ENCODE results near the gene SLC25A4.
"Not testable (repeated sequence)": the region's sequence is repeated elsewhere in the genome, so short reads cannot be mapped to it uniquely, and the experiment has no call there.

The SLC25A4 gene

DNA sequence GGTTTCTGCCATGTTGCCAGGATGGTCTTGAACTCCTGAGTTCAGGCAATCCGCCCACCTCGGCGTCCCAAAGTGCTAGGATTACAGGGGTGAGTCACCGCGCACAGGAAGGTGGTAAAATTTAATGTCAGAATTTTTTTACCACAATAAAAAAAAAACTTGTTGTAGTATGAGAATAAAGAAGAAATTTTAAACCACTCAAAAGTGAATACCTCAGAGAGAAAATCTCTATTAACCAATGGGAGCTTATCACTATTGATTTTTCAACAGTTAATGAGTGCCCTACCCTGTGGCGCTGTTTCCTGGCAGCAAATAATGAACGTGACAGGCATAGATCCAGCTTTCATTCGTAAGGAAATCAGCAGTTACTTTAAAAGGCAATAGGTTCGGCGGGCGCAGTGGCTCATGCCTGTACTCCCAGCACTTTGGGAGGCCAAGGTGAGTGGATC, 32.7 kb upstream of the SLC25A4 start:
- H3K9me3 Mint-ChIP-seq, result no peaks in the 10 kb centered on the region
- ATAC-seq (replicated peaks), result no peak
- DNase-seq, result no peak
- peaks cover 0 to 1% of the 10 kb centered on the region in 2 donors for H3K4me1 Mint-ChIP-seq
- no peak overlapping the region for H3K4me3 Mint-ChIP-seq
- peaks cover 23 to 38% of the 10 kb centered on the region in 2 donors for H3K27me3 Mint-ChIP-seq
- H3K36me3 Mint-ChIP-seq, result no peaks in the 10 kb centered on the region
- no peak overlapping the region for H3K27ac Mint-ChIP-seq

DNA sequence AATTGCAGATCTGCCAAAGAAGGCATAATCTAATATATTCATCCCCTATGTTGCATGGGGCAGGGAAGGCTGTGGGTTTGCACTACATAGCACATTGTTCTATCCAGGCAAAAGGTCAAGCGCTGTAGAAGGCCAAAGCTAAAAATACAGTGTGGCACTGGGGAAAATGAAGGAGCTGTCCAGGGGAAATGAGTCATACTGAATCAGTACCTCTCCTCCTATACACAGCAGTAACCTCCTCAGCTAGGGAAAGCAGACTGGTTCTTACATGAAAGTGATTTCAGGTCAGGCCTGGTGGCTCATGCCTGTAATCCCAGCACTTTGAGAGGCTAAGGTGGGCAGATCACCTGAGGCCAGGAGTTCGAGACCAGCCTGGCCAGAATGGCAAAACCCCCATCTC, 31.0 kb upstream of the SLC25A4 start:
- Mint-ChIP-seq H3K9me3 (no peaks in the 10 kb centered on the region), H3K4me1 (peaks cover 0 to 1% of the 10 kb centered on the region in 2 donors), H3K27me3 (peaks cover 31 to 36% of the 10 kb centered on the region in 2 donors), H3K27ac (no peak overlapping the region), H3K4me3 (no peak overlapping the region), H3K36me3 (no peaks in the 10 kb centered on the region)
- ATAC-seq (replicated peaks) (peak; percentile 59 to 77), DNase-seq (no peak)

DNA sequence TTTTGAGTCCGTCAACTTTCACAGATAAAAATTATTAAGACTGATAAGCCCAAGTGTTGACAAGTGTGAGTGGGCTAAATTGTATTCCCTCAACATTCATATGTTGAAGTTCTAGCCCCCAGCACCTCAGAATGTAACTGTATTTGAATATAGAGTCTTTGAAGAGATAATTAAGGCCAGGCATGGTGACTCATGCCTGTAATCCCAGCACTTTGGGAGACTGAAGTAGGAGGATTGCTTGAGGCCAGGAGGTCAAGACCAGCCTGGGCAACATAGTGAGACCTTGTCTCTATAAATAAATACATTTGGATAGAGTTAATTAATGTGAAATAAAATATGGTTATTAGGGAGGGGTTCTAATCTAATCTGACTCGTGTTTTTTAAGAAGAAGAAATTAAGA, 29.7 kb upstream of the SLC25A4 start:
- Mint-ChIP-seq H3K9me3 (no peaks in the 10 kb centered on the region), H3K4me1 (peaks cover 0 to 1% of the 10 kb centered on the region in 2 donors), H3K36me3 (no peaks in the 10 kb centered on the region), H3K27me3 (peaks cover 24 to 31% of the 10 kb centered on the region in 2 donors), H3K4me3 (no peak overlapping the region), H3K27ac (no peak overlapping the region)
- DNase-seq, result no peak
- no peak for ATAC-seq (replicated peaks)

DNA sequence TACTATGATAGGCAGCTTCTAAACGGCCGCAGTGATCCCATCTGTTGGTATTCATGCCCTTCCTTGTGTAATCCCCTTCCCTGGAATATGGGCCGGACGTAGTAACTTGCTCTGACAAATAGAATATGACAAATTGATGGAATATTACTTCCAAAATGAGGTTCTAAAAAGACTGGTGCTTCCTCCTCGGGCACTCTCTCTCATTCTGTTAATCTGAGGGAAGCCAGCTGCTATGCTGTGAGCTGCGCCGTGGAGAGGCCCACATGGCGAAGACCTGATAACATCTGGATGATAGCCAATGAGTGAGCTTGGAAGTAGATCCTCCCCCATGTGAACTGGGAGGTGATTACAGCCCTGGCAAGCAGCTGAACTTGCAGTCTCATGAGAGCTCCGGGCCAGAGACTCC, 27.2 kb upstream of the SLC25A4 start:
- Mint-ChIP-seq H3K27me3 (peaks cover 21 to 32% of the 10 kb centered on the region in 2 donors), H3K4me1 (peaks cover 0 to 7% of the 10 kb centered on the region in 2 donors), H3K9me3 (no peaks in the 10 kb centered on the region), H3K27ac (no peak overlapping the region), H3K4me3 (no peak overlapping the region), H3K36me3 (no peaks in the 10 kb centered on the region)
- ATAC-seq (replicated peaks), result no peak
- DNase-seq, result no peak

DNA sequence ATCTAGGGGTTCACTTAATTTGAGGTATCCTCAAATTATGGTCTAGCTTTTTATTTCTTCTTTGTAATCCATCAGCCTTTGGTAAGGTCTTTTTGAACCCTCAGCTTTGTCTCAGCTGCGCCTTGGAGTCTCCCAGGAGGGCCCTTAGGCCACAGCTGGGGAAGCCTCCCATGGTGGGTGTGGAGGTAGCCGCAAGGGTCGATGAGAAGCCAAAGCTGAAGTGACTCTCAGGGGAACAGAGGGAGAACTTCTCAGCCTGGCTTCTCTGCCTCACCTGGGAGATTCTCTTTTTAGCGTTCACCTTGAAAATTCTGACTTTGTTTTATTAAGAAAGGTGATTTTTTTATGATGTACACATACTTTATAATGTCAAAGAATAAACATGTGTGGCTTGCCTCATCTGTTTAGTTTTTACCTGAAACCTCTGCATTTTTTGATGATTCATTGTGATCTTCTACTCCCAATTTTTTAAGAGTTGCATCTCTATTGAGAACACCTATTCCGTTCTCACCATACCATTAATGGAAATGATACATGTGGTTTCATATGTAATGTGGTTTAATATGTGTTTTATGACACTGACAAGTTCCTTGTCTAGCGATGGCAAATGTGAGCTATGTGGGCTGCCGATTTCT, 25.6 kb upstream of the SLC25A4 start:
- no peak overlapping the region for H3K27ac Mint-ChIP-seq
- no peak for DNase-seq
- H3K27me3 Mint-ChIP-seq, result peaks cover 31 to 33% of the 10 kb centered on the region in 2 donors
- no peak overlapping the region for H3K4me3 Mint-ChIP-seq
- no peaks in the 10 kb centered on the region for H3K9me3 Mint-ChIP-seq
- peaks cover under 1 to 5% of the 10 kb centered on the region in 2 donors for H3K4me1 Mint-ChIP-seq
- no peak for ATAC-seq (replicated peaks)
- H3K36me3 Mint-ChIP-seq, result no peaks in the 10 kb centered on the region

DNA sequence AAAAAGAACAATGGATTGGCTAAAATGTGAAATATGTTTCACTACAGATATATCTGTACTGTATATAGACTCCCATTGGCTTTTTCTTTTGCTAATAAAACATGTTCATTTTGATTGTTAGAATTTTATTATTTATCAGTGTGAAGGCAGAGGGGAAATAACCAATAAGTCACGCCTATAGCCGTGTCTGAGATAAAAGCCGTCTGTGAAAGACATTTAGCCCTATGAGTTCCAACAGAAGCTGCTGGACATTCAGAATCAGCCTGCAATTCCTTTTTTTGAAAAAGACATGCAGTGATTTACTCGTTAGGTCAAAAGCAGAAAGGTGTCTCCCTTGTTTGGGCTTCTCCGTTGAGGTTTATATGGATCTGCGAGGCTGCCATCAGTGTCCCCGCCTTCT, 24.2 kb upstream of the SLC25A4 start:
- no peak overlapping the region for H3K4me3 Mint-ChIP-seq
- no peaks in the 10 kb centered on the region for H3K36me3 Mint-ChIP-seq
- H3K27me3 Mint-ChIP-seq, result peaks cover 26 to 33% of the 10 kb centered on the region in 2 donors
- H3K4me1 Mint-ChIP-seq, result peaks cover 13 to 14% of the 10 kb centered on the region in 2 donors
- no peak overlapping the region for H3K27ac Mint-ChIP-seq
- DNase-seq, result no peak
- no peaks in the 10 kb centered on the region for H3K9me3 Mint-ChIP-seq
- no peak for ATAC-seq (replicated peaks)

DNA sequence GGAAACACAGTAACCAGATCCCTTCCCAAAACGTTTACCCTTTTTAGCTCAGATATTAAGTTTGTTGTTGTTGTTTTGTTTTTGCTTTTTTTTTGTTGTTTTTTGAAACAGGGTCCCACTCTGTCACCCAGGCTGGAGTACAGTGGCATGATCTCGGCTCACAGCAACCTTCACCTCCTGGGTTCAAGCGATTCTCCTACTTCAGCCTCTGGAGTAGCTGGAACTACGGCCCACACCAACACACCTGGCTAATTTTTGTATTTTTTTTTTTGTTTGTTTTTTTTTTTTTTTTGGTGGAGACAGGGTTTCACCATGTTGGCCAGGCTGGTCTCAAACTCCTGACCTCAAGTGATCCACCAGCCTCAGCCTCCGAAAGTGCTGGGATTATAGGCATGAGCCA, 23.6 kb upstream of the SLC25A4 start:
- ATAC-seq (replicated peaks); H3K27ac Mint-ChIP-seq; H3K9me3 Mint-ChIP-seq; DNase-seq; H3K36me3 Mint-ChIP-seq; H3K4me3 Mint-ChIP-seq: not testable (repeated sequence)
- H3K27me3 Mint-ChIP-seq, result peaks cover 20 to 32% of the 10 kb centered on the region in 2 donors
- peaks cover 13 to 14% of the 10 kb centered on the region in 2 donors for H3K4me1 Mint-ChIP-seq

DNA sequence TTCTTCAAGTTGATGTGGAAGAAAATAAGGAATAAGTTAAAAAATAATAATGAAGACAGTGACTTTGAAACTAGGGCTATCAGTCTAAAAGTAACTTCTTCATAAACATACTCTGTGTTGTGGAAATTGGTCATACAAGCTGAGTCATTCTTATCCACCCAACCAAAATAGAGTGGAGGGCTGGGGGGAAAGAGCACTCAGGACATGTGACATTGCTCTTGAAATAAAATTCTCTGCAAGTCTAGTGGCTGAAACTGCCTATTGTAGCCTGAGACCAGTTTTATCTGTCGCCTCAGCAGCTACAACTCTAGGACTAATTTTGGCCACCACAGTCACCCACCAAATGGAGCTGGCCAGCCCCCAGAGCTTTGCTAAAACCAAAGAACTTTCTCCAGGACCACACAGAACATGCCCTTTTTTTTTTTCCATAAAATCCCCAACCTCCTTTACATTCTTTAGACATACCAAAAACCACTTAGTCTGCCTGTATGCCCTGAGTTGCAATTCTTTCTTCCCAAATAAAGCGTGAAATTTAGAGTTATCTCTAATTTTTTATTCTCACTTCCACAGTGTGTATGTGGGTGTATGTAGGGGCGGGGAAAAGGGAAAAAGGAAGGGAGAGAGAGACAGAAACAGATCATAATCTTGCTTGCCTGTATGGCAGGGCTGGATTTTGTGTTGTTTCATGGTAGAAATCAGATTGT, 23.0 kb upstream of the SLC25A4 start:
- Mint-ChIP-seq H3K27ac (no peak overlapping the region), H3K27me3 (peaks cover 21 to 38% of the 10 kb centered on the region in 2 donors), H3K36me3 (no peaks in the 10 kb centered on the region), H3K9me3 (no peaks in the 10 kb centered on the region), H3K4me1 (peaks cover 13 to 14% of the 10 kb centered on the region in 2 donors), H3K4me3 (no peak overlapping the region)
- no peak for DNase-seq
- no peak for ATAC-seq (replicated peaks)

DNA sequence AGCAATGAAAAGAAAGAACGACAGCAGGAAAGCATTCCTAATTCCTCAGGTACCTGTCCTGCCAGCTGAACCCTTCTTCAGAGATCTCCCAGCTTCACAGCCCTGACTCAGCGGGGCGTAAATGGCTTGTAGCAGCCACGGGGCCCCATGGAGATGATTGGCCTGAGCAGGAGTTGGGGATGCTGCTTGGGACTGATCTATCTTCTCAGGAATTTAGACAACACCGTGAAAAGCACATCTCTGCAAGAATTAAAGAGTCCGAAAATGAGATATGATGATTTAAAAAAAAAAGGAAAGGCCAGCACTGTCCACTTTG, 22.5 kb upstream of the SLC25A4 start:
- DNase-seq (no peak), ATAC-seq (replicated peaks) (no peak)
- Mint-ChIP-seq H3K4me3 (no peak overlapping the region), H3K9me3 (no peaks in the 10 kb centered on the region), H3K27me3 (peaks cover 24 to 39% of the 10 kb centered on the region in 2 donors), H3K27ac (no peak overlapping the region), H3K36me3 (no peaks in the 10 kb centered on the region), H3K4me1 (peaks cover 13 to 14% of the 10 kb centered on the region in 2 donors)

DNA sequence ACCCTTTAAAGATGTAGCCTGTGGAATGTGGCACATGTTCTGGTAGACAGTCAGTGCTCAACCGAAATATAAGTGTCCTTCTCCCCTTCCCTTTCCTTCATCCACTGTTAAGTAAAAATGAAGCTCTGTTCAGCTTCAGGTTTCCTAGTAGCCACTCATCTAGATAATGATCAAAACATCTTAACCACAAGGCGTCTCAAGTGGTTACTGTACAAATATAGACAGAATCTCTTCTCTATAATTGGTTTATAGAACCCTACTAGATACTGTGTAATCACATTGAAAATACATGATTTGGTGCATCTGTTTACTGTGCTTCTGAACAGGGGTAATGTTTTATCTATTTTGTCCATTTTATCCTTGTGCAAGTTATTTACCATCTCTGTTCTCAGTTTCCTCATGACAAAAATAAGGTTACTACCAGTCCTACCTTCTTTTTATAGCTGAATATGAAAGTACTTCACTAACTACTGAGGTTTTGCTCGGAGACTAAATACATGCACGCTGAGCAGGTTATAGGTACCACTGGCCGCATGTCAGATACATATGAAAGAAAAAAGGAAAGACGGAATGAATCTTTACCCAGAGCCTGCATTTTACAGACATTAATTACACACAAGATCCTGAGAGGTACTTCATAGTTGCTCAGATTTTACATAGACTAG, 20.3 kb upstream of the SLC25A4 start:
- Mint-ChIP-seq H3K27me3 (peaks cover 22 to 46% of the 10 kb centered on the region in 2 donors), H3K36me3 (no peaks in the 10 kb centered on the region), H3K4me1 (peaks cover 14 to 21% of the 10 kb centered on the region in 2 donors), H3K4me3 (no peak overlapping the region), H3K9me3 (no peaks in the 10 kb centered on the region), H3K27ac (no peak overlapping the region)
- DNase-seq (no peak), ATAC-seq (replicated peaks) (peak; percentile 31 to 46)

DNA sequence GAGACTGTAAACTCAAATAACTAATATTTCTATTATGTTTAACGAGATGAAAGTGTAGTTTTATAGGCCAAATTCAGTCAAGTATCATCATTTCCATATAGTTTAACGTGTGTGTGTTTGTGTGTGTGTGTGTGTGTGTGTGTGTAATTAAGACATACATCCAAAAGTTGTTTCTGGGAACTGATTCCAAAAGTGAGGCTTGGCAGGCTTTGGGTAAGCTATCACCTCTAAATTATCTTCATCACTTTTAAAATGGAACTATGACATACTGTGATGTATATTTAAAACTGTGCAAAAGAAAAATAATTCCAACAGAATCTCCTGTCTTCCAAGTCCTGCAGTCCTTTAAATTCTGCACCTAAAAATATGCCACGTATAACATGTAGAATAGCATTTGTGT, 19.1 kb upstream of the SLC25A4 start:
- no peak for ATAC-seq (replicated peaks)
- Mint-ChIP-seq H3K27ac (no peak overlapping the region), H3K4me1 (peaks cover 14 to 21% of the 10 kb centered on the region in 2 donors), H3K4me3 (no peak overlapping the region), H3K9me3 (no peaks in the 10 kb centered on the region), H3K27me3 (peaks cover 24 to 49% of the 10 kb centered on the region in 2 donors), H3K36me3 (no peaks in the 10 kb centered on the region)
- no peak for DNase-seq

DNA sequence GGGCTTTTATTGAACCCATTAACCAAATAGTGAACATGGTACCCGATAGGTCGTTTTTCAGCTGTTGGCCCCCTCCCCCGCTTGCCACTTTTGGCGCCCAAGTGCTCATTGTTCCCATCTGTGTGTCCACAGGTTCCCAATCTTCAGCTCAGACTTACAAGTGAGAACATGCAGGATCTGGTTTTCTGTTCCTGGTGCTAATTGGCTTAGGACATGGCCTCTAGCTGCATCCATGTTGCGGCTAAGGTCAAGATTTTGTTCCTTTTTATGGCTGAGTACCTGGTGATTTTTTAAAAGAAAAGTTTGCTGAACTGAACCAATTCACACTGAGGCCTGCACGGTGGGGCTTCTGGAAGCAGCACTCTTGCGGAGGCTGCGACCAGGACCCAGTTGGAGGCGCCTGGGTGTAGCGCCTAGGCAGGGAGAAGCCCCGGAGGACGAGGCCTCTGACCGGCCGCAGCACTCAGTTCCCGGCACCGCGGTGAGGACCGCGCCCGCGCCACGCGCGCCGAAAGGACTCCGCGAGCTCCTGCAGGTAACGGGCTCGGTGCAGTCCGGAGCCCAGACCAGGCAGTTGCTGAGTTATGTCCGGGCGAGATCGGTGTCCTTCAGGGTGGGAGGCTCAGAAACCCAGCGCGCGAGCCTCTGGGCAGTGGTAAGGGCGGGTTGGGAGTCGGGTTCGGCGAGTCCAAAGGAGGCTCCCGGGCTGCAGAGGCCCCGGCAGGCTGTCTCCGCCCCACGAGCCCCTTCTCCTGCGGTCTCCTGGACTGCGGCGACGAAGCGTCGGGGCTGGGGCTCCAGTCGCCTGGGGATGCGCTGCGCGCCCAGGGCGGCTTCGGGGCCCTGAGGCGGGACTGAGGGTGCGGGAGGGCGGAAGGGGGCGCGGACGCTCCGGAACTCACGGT, 15.8 kb upstream of the SLC25A4 start:
- peak; percentile 35 to 40 for ATAC-seq (replicated peaks)
- peak overlapping the region; percentile 73 for H3K27ac Mint-ChIP-seq
- H3K4me1 Mint-ChIP-seq, result peaks cover 11 to 21% of the 10 kb centered on the region in 2 donors
- peak overlapping the region; percentile 78 to 85 for H3K4me3 Mint-ChIP-seq
- peaks cover 26 to 55% of the 10 kb centered on the region in 2 donors for H3K27me3 Mint-ChIP-seq
- no peaks in the 10 kb centered on the region for H3K9me3 Mint-ChIP-seq
- H3K36me3 Mint-ChIP-seq, result no peaks in the 10 kb centered on the region
- no peak for DNase-seq

DNA sequence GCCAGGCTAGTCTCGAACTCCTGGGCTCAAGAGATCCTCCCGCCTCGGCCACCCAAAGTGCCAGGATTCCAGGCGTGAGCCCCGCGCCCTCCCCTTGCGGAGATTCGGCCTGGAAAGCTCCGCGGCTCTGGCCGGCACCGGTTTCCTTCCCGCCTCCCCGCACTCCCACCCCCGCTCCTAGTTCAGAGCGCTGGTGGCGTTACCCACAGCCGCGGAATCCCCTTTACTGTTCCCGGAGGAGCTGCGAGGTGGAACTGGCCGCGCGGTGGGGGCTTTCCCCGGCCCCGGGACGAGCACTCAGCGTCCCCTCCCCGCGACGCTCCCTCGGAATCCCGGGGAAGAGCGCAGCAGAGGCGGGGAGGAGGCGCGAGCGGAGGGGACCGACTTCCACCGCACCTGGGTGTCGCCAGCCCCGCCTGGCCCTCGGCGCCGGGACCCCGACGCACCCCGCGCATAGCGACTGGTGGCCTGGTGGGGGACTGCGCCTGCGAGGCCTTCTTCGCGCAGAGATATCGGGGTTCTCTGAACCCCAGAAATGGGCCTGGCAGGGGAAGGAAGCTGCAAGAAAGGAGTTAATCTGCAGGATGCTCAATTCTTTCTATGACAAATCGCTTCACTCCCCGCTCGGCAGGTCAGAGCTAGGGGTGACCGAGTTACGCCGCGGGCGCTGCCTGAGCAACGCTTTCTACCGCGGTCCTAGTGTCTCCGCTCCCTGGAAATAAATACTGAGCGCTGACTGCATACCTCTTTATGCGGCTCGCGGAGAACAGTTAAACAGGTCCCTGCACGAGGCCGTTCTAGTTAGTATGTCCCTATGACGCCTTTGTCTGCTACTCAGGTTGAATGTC, 14.6 kb upstream of the SLC25A4 start:
- H3K27me3 Mint-ChIP-seq, result peaks cover 26 to 49% of the 10 kb centered on the region in 2 donors
- no peak for DNase-seq
- no peak overlapping the region for H3K27ac Mint-ChIP-seq
- H3K36me3 Mint-ChIP-seq, result no peaks in the 10 kb centered on the region
- peak overlapping the region; percentile 78 to 85 for H3K4me3 Mint-ChIP-seq
- peak; percentile 73 to 80 for ATAC-seq (replicated peaks)
- H3K4me1 Mint-ChIP-seq, result peaks cover 2 to 10% of the 10 kb centered on the region in 2 donors
- no peaks in the 10 kb centered on the region for H3K9me3 Mint-ChIP-seq
